Calu3 (cell line): ENCODE data around the gene CCDC85C. TPM values are rescaled to one million over a fixed set of nuclear protein-coding genes. Genes with fewer than 3 reads are reported as not detected.

Experiments
- BruUV-seq: library from RNA; stranded (reverse); fragments of 400-500 nt; replicated peaks from 2 replicates; lab custom pipeline; 2021; lab: Mats Ljungman, UMichigan
- CTCF ChIA-PET: fragments of 300-600 bp; sonication (Branson Sonifier 250); formaldehyde crosslinking; loops from one replicate; lab custom pipeline; 2022; ENCODE audit warnings: antibody characterized with exemption; lab: Charles Lee
- DNase-seq: peaks from one replicate; pipeline ENCODE4 v3.0.0; 2022
- H3K27ac Mint-ChIP-seq: one replicate; pipeline ENCODE4 v1.8.0; 2022; ENCODE audit warnings: mixed read lengths; ENCODE audit not compliant: unreplicated experiment
- H3K27me3 Mint-ChIP-seq: one replicate; pipeline ENCODE4 v1.8.0; 2022; ENCODE audit warnings: mixed read lengths; ENCODE audit not compliant: unreplicated experiment
- H3K36me3 Mint-ChIP-seq: one replicate; pipeline ENCODE4 v1.8.0; 2022; ENCODE audit warnings: mild to moderate bottlenecking, moderate library complexity, mixed read lengths; ENCODE audit not compliant: insufficient read depth, unreplicated experiment
- H3K4me1 Mint-ChIP-seq: one replicate; pipeline ENCODE4 v1.8.0; 2022; ENCODE audit warnings: mild to moderate bottlenecking, low read depth, mixed read lengths; ENCODE audit not compliant: unreplicated experiment
- H3K4me3 Mint-ChIP-seq: one replicate; pipeline ENCODE4 v1.8.0; 2022; ENCODE audit warnings: mild to moderate bottlenecking, low read depth, moderate library complexity, mixed read lengths; ENCODE audit not compliant: unreplicated experiment
- H3K9me3 Mint-ChIP-seq: one replicate; pipeline ENCODE4 v1.8.0; 2022; ENCODE audit warnings: low read depth, mixed read lengths; ENCODE audit not compliant: unreplicated experiment
- CTCF ChIP-seq: fragments of 200-600 bp; IDR thresholded peaks from one replicate; pipeline ENCODE4 v1.8.0; 2022; ENCODE audit warnings: antibody characterized with exemption; ENCODE audit not compliant: unreplicated experiment
- intact Hi-C: fragments of 100-400 bp; cut with micrococcal nuclease; formaldehyde crosslinking; loops from one replicate; pipeline ENCODE4 v1.10.0; 2022; ENCODE audit not compliant: unreplicated experiment
- total RNA-seq: library from RNA; stranded (reverse); gene quantifications from 2 replicates; pipeline ENCODE4 v1.2.3, GENCODE V29; 2022

Gene CCDC85C
- total RNA-seq, 1 experiment from 2014 or later: 45.1 TPM

DNA sequence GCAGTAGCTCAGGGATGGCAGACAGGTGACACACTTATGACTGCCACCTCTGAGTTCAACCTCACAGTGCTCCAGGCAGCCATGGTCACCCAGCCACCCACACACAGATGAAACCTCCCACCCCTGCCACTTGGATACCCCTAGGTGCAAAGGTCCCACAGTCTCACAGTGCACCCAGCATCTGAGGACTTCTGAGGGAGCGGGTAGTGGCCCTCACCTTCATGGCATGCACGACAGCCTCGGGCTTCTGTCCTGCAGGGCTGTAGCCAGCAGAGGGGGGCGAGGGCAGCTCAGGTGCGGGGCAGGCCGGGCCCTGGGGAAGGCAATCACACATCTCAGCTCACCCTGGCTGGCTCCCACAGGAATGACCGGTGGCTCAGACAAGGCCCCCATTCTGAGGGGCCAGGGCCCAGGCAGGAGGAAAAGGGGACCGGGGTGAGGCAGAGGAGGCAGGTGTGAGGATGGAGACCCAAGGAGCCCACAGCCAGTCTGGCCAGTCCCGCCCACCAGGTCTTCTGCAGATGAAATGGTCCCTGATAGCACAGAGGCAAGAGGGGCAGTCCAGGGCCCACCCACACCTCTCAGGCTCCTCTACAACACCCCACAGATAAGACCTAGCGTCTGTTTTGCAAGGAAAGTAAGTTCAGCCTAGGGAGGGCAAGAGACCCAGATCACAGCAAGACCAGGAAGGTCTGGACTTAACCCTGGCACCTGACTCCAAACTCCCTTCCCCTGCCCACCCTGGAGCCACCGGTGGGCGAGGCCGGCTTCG lies 87.0 kb downstream of the CCDC85C start:
- Mint-ChIP-seq H3K9me3 (no peaks in the 10 kb centered on the region), H3K27me3 (no peaks in the 10 kb centered on the region), H3K27ac (no peak overlapping the region), H3K4me1 (no peaks in the 10 kb centered on the region), H3K36me3 (peaks cover 16% of the 10 kb centered on the region), H3K4me3 (no peak overlapping the region)
- no TSS peak for BruUV-seq
- CTCF ChIA-PET: no interaction called here
- TF ChIP-seq CTCF: no peak
- DNase-seq: no peak
- intact Hi-C loops: loop anchor here (5.0 kb wide), 1 partner anchor 370 kb away; no protein-coding TSS in a partner anchor

- TF ChIP-seq CTCF: no peak
- H3K27me3 Mint-ChIP-seq: no peaks in the 10 kb centered on the region
- no peaks in the 10 kb centered on the region for H3K9me3 Mint-ChIP-seq
- no peak for DNase-seq
- BruUV-seq: no TSS peak
- no peak overlapping the region for H3K27ac Mint-ChIP-seq
- intact Hi-C loops: loop anchor here (5.0 kb wide), 1 partner anchor 371 kb away; no protein-coding TSS in a partner anchor
- CTCF ChIA-PET: interaction anchor here (0.7 kb wide), 1 partner anchor 27 kb away, joined by 3 read pairs; no protein-coding TSS in a partner anchor
- H3K4me3 Mint-ChIP-seq: no peak overlapping the region
- peaks cover 19% of the 10 kb centered on the region for H3K36me3 Mint-ChIP-seq
- H3K4me1 Mint-ChIP-seq: no peaks in the 10 kb centered on the region
Observed at GRCh38 chr14:99516156-99516870, 87.7 kb downstream of the CCDC85C start.

GRCh38 chr14:99515301-99516155 lies 88.5 kb downstream of the CCDC85C start:
- Mint-ChIP-seq H3K27ac (no peak overlapping the region), H3K4me1 (no peaks in the 10 kb centered on the region), H3K9me3 (no peaks in the 10 kb centered on the region), H3K36me3 (peaks cover 19% of the 10 kb centered on the region), H3K27me3 (no peaks in the 10 kb centered on the region), H3K4me3 (no peak overlapping the region)
- intact Hi-C loops: loop anchor here (5.0 kb wide), 1 partner anchor 372 kb away; no protein-coding TSS in a partner anchor
- BruUV-seq: no TSS peak
- CTCF ChIA-PET: interaction anchor here (0.6 to 0.7 kb wide), 2 partner anchors 28 to 138 kb away, joined by 3 to 5 read pairs; no protein-coding TSS in a partner anchor
- TF ChIP-seq CTCF: no peak
- no peak for DNase-seq
